K562 (cell line): ENCODE data around the gene POMGNT2. TPM values are rescaled to one million over a fixed set of nuclear protein-coding genes. Genes with fewer than 3 reads are reported as not detected.

Source experiments
- BCL6 ChIP-seq: fragments of 250-450 bp; sonication (Bioruptor Pico); IDR thresholded peaks from 2 replicates; pipeline ENCODE4 v1.4.0; 2020
- BRF2 ChIP-seq: IDR thresholded peaks from 3 replicates; pipeline ENCODE4 v1.6.1; 2011; ENCODE audit warnings: borderline replicate concordance, mild to moderate bottlenecking; ENCODE audit not compliant: insufficient read length, insufficient read depth
- HDGF ChIP-seq: fragments of 450-650 bp; IDR thresholded peaks from 2 replicates; pipeline ENCODE4 v1.6.1; 2016
- JUND ChIP-seq, 2 experiments: IDR thresholded peaks; 2 replicates in 1 of 2; 3 replicates in 1 of 2; pipeline ENCODE4 v1.6.1; 2011; ENCODE audit warnings: borderline replicate concordance in 2 of 2, low read depth in 2 of 2, low read length in 2 of 2, improper control_type of control experiment in 1 of 2, missing biosample characterization in 1 of 2, missing genetic modification characterization in 1 of 2, missing genetic modification reagents in 1 of 2
- LARP7 ChIP-seq: fragments of 450-650 bp; IDR thresholded peaks from 2 replicates; pipeline ENCODE4 v1.6.1; 2016
- NEUROD1 ChIP-seq: fragments of 150-350 bp; IDR thresholded peaks from 2 replicates; pipeline ENCODE4 v1.6.1; 2014; ENCODE audit warnings: borderline replicate concordance, low read length, low read depth; ENCODE audit not compliant: partially characterized antibody
- NR0B1 ChIP-seq: fragments of 450-650 bp; IDR thresholded peaks from one replicate; pipeline ENCODE4 v1.6.1; 2018; ENCODE audit warnings: mild to moderate bottlenecking, moderate library complexity; ENCODE audit not compliant: partially characterized antibody
- RBM25 ChIP-seq: fragments of 200-400 bp; formaldehyde crosslinking; IDR thresholded peaks from 2 replicates; pipeline ENCODE4 v1.6.1; 2018; ENCODE audit warnings: low read length, low read depth, moderate library complexity; ENCODE audit not compliant: severe bottlenecking
- SIRT6 ChIP-seq: IDR thresholded peaks from one replicate; pipeline ENCODE4 v1.6.1; 2012; ENCODE audit warnings: low read depth, mild to moderate bottlenecking, control low read depth, inconsistent platforms, low read length, moderate library complexity
- STAT6 ChIP-seq: sonication (generic); formaldehyde crosslinking; IDR thresholded peaks from 2 replicates; pipeline ENCODE4 v1.8.1; 2023; ENCODE audit warnings: mild to moderate bottlenecking, missing genetic modification reagents
- TCF15 ChIP-seq: fragments of 250-450 bp; sonication (Bioruptor Pico); IDR thresholded peaks from 2 replicates; pipeline ENCODE4 v1.8.0; 2022; ENCODE audit warnings: moderate library complexity, mild to moderate bottlenecking, inconsistent platforms
- ZBTB17 ChIP-seq: fragments of 450-650 bp; formaldehyde crosslinking; IDR thresholded peaks from 2 replicates; pipeline ENCODE4 v1.4.0; 2020; ENCODE audit warnings: mild to moderate bottlenecking
- ZEB2 ChIP-seq: fragments of 450-650 bp; IDR thresholded peaks from 2 replicates; pipeline ENCODE4 v1.6.1; 2016
- ZFX ChIP-seq: sonication (generic); formaldehyde crosslinking; IDR thresholded peaks from 2 replicates; pipeline ENCODE4 v1.8.0; 2022; ENCODE audit warnings: mild to moderate bottlenecking, missing genetic modification reagents, moderate library complexity
- ZNF655 ChIP-seq: fragments of 250-450 bp; sonication (Bioruptor Pico); IDR thresholded peaks from 2 replicates; pipeline ENCODE4 v1.5.0; 2021
- polyA plus RNA-seq, 8 experiments: library from polyadenylated mRNA; depleted of rRNA in 4 of 8; stranded (reverse) in 5 of 8; unstranded in 3 of 8; fragments of >200 nt; fragmentation: Nextera tagmentation in 2 of 8; fragmentation: Illumina TruSeq in 1 of 8; extraction: Ambion mirVana in 2 of 8; extraction: Trizol in 1 of 8; gene quantifications; 2 replicates each; pipeline versions ENCODE4 v1.2.1 to v1.2.3, GENCODE V29; 2011 to 2014; ENCODE audit warnings: inconsistent platforms in 1 of 8, missing spikeins in 1 of 8
- total RNA-seq, 7 experiments: library from RNA; depleted of rRNA in 6 of 7; stranded (reverse); fragments of >200 nt in 6 of 7; fragmentation: Illumina TruSeq in 2 of 7; extraction: Trizol in 2 of 7; gene quantifications; 2 replicates each; pipeline versions ENCODE4 v1.2.1 to v1.2.3, GENCODE V29; 2011 to 2021; ENCODE audit warnings: low replicate concordance in 1 of 7

POMGNT2 gene
- total and polyA plus RNA-seq, 9 of the 15 experiments (the other 6 are each of a cell fraction or from before 2014, with no cell fraction given), result 0.65 to 14.1 (median 10.3) TPM

- TF ChIP-seq HDGF (no peak), BCL6 (no peak), STAT6 (CRISPR knock-in tag) (no peak), JUND (IDR thresholded peaks at IDR 0.05; ENCODE audit: borderline replicate concordance, low read depth, low read length) (no peak), JUND (tag; IDR thresholded peaks at IDR 0.05; ENCODE audit: borderline replicate concordance, low read depth, low read length) (no peak), ZEB2 (no peak), TCF15 (no peak), ZBTB17 (CRISPR knock-in tag) (no peak), NR0B1 (no peak), ZFX (no peak), NEUROD1 (no peak), SIRT6 (no peak), LARP7 (no peak), ZNF655 (CRISPR knock-in tag) (no peak), RBM25 (no peak), BRF2 (no peak)
Measured at GRCh38 chr3:43041517-43041916, 64.4 kb downstream of the POMGNT2 start (continued).
